SK-N-SH treated with all-trans-retinoic acid at 6 μM for 48 hours (cell line): ENCODE measurements around the gene PDE7B.

Experiments
- BACH2 ChIP-seq: fragments of 250-450 bp; sonication (Bioruptor Pico); IDR thresholded peaks from 2 replicates; pipeline ENCODE4 v1.9.0; 2021; ENCODE audit warnings: mild to moderate bottlenecking, borderline replicate concordance
- CSDC2 ChIP-seq: fragments of 250-450 bp; sonication (Bioruptor Pico); IDR thresholded peaks from 2 replicates; pipeline ENCODE4 v1.5.0; 2020; ENCODE audit warnings: mild to moderate bottlenecking, moderate library complexity
- CSRNP3 ChIP-seq: fragments of 250-450 bp; sonication (Bioruptor Pico); IDR thresholded peaks from 2 replicates; pipeline ENCODE4 v1.5.1; 2021; ENCODE audit warnings: mild to moderate bottlenecking, moderate library complexity
- ESRRG ChIP-seq: fragments of 250-450 bp; sonication (Bioruptor Pico); IDR thresholded peaks from 2 replicates; pipeline ENCODE4 v1.6.1; 2021; ENCODE audit warnings: mild to moderate bottlenecking
- GLIS3 ChIP-seq: fragments of 250-450 bp; sonication (Bioruptor Pico); IDR thresholded peaks from 2 replicates; pipeline ENCODE4 v1.5.0; 2020; ENCODE audit warnings: mild to moderate bottlenecking, moderate library complexity
- OSR1 ChIP-seq: fragments of 250-450 bp; sonication (Bioruptor Pico); IDR thresholded peaks from 2 replicates; pipeline ENCODE4 v1.8.0; 2022; ENCODE audit warnings: moderate library complexity, mild to moderate bottlenecking, inconsistent platforms
- PPARA ChIP-seq: fragments of 250-450 bp; sonication (Bioruptor Pico); IDR thresholded peaks from 2 replicates; pipeline ENCODE4 v1.5.0; 2020; ENCODE audit warnings: mild to moderate bottlenecking, borderline replicate concordance
- RARB ChIP-seq: fragments of 250-450 bp; sonication (Bioruptor Pico); IDR thresholded peaks from 2 replicates; pipeline ENCODE4 v1.8.0; 2021; ENCODE audit warnings: mild to moderate bottlenecking, moderate library complexity
- SNAI2 ChIP-seq: fragments of 250-450 bp; sonication (Bioruptor Pico); IDR thresholded peaks from 2 replicates; pipeline ENCODE4 v1.5.0; 2020; ENCODE audit warnings: mild to moderate bottlenecking, moderate library complexity
- TCF4 ChIP-seq: fragments of 250-450 bp; sonication (Bioruptor Pico); IDR thresholded peaks from 2 replicates; pipeline ENCODE4 v1.8.0; 2021; ENCODE audit warnings: mild to moderate bottlenecking, moderate library complexity, borderline replicate concordance
- TOX ChIP-seq: fragments of 250-450 bp; sonication (Bioruptor Pico); IDR thresholded peaks from 2 replicates; pipeline ENCODE4 v1.8.0; 2021; ENCODE audit warnings: mild to moderate bottlenecking, moderate library complexity, borderline replicate concordance
- TSHZ2 ChIP-seq: fragments of 250-450 bp; sonication (Bioruptor Pico); IDR thresholded peaks from 2 replicates; pipeline ENCODE4 v1.5.0; 2020; ENCODE audit warnings: mild to moderate bottlenecking, moderate library complexity
- ZNF565 ChIP-seq: fragments of 450-650 bp; formaldehyde crosslinking; conservative IDR thresholded peaks from 2 replicates; pipeline ENCODE4 v1.5.0; 2020; ENCODE audit warnings: low read depth, mild to moderate bottlenecking, moderate library complexity

- TF ChIP-seq BACH2: no peak
- no peak for TF ChIP-seq CSRNP3 (CRISPR knock-in tag)
- TF ChIP-seq GLIS3 (CRISPR knock-in tag): no peak
- TF ChIP-seq CSDC2 (CRISPR knock-in tag): no peak
- TF ChIP-seq SNAI2 (CRISPR knock-in tag): no peak
- no peak for TF ChIP-seq RARB
- TF ChIP-seq OSR1 (CRISPR knock-in tag): no peak
- TF ChIP-seq ZNF565 (CRISPR knock-in tag): no peak
- TF ChIP-seq PPARA: no peak
- TF ChIP-seq ESRRG: no peak
- TF ChIP-seq TOX (CRISPR knock-in tag): no peak
- no peak for TF ChIP-seq TSHZ2 (CRISPR knock-in tag)
- no peak for TF ChIP-seq TCF4 (CRISPR knock-in tag)
These were observed 55.5 kb downstream of the PDE7B start for GRCh38 chr6:135906972-135907465.
